Neutrophil (primary cell): Measurements from ENCODE around the gene LDLRAD3.

Source experiments
- H3K27ac ChIP-seq: fragments of 200-600 bp; sonication (generic); 2 replicates; pipeline ENCODE4 v1.5.1; 2016; ENCODE audit warnings: mild to moderate bottlenecking, moderate library complexity
- H3K27me3 ChIP-seq: fragments of 200-600 bp; sonication (generic); 2 replicates; pipeline ENCODE4 v1.6.0; 2016; ENCODE audit warnings: mild to moderate bottlenecking
- H3K36me3 ChIP-seq: fragments of 200-600 bp; sonication (generic); 2 replicates; pipeline ENCODE4 v1.5.1; 2017
- H3K4me1 ChIP-seq, 2 experiments: fragments of 200-600 bp in 1 of 2; sonication (generic) in 1 of 2; 1 replicate in 1 of 2; 2 replicates in 1 of 2; pipeline versions ENCODE4 v1.5.1 to v1.6.1; 2013 to 2016; ENCODE audit warnings: low read depth in 1 of 2, low read length in 1 of 2, mild to moderate bottlenecking in 1 of 2, moderate library complexity in 1 of 2; ENCODE audit not compliant: control insufficient read depth in 1 of 2, insufficient read depth in 1 of 2
- H3K4me3 ChIP-seq, 2 experiments: fragments of 200-600 bp in 1 of 2; sonication (generic) in 1 of 2; 1 replicate in 1 of 2; 2 replicates in 1 of 2; pipeline ENCODE4 v1.5.1; 2013 to 2016; ENCODE audit warnings: low read depth in 1 of 2, low read length in 1 of 2, mild to moderate bottlenecking in 1 of 2, moderate library complexity in 1 of 2
- H3K9me3 ChIP-seq: fragments of 200-600 bp; sonication (generic); 2 replicates; pipeline ENCODE4 v1.5.1; 2016
- CTCF ChIP-seq: fragments of 200-600 bp; sonication (generic); IDR thresholded peaks from 2 replicates; pipeline ENCODE4 v1.5.1; 2016; ENCODE audit warnings: antibody characterized with exemption

LDLRAD3 gene

GRCh38 chr11:36264011-36264972 is 320.4 kb downstream of the LDLRAD3 start:
- H3K9me3 ChIP-seq = no peaks in the 10 kb centered on the region
- H3K4me1 ChIP-seq = no peaks in the 10 kb centered on the region
- no peak overlapping the region for H3K27ac ChIP-seq
- peaks cover 29% of the 10 kb centered on the region for H3K27me3 ChIP-seq
- no peaks in the 10 kb centered on the region for H3K36me3 ChIP-seq
- H3K4me3 ChIP-seq = no peak overlapping the region
- TF ChIP-seq CTCF = no peak

- no peak for TF ChIP-seq CTCF
- H3K9me3 ChIP-seq = no peaks in the 10 kb centered on the region
- no peaks in the 10 kb centered on the region for H3K36me3 ChIP-seq
- no peaks in the 10 kb centered on the region for H3K4me1 ChIP-seq
- peaks cover 28% of the 10 kb centered on the region for H3K27me3 ChIP-seq
- H3K4me3 ChIP-seq = no peak overlapping the region
- no peak overlapping the region for H3K27ac ChIP-seq
Observed at GRCh38 chr11:36264973-36265344, 321.1 kb downstream of the LDLRAD3 start.

- peak; percentile 70 for TF ChIP-seq CTCF
- H3K27ac ChIP-seq = no peak overlapping the region
- H3K4me3 ChIP-seq = no peak overlapping the region
- H3K4me1 ChIP-seq = no peaks in the 10 kb centered on the region
- H3K27me3 ChIP-seq = peaks cover 18% of the 10 kb centered on the region
- H3K9me3 ChIP-seq = no peaks in the 10 kb centered on the region
- H3K36me3 ChIP-seq = peaks cover 7% of the 10 kb centered on the region
Observed at GRCh38 chr11:36265793-36266628, 322.1 kb downstream of the LDLRAD3 start.

- Histone ChIP-seq H3K4me3 (no peak overlapping the region), H3K36me3 (peaks cover 15% of the 10 kb centered on the region), H3K9me3 (no peaks in the 10 kb centered on the region), H3K27ac (no peak overlapping the region), H3K27me3 (peaks cover 11% of the 10 kb centered on the region), H3K4me1 (no peaks in the 10 kb centered on the region)
- no peak for TF ChIP-seq CTCF
Observed at GRCh38 chr11:36266767-36267166, 322.9 kb downstream of the LDLRAD3 start.

GRCh38 chr11:36268337-36268985 is 324.6 kb downstream of the LDLRAD3 start:
- no peaks in the 10 kb centered on the region for H3K9me3 ChIP-seq
- no peak overlapping the region for H3K27ac ChIP-seq
- no peaks in the 10 kb centered on the region for H3K4me1 ChIP-seq
- peaks cover 32% of the 10 kb centered on the region for H3K36me3 ChIP-seq
- H3K4me3 ChIP-seq = no peak overlapping the region
- peaks cover 5% of the 10 kb centered on the region for H3K27me3 ChIP-seq
- TF ChIP-seq CTCF = no peak
